IPS-20b (cell line): Measurements from ENCODE around the gene FAM161A.
A peak's percentile ranks its signal among the peaks of the same experiment; 100 is the strongest.
"Not testable (repeated sequence)": the region's sequence is repeated elsewhere in the genome, so short reads cannot be mapped to it uniquely, and the experiment has no call there.

ENCODE experiments used
- H3K27ac ChIP-seq: one replicate; pipeline ENCODE4 v1.5.1; 2013; ENCODE audit warnings: low read length
- H3K27me3 ChIP-seq: 2 replicates; pipeline ENCODE4 v1.6.1; 2013; ENCODE audit warnings: mild to moderate bottlenecking, low read length, inconsistent platforms; ENCODE audit not compliant: insufficient read depth
- H3K36me3 ChIP-seq: 2 replicates; pipeline ENCODE4 v1.6.1; 2013; ENCODE audit warnings: low read depth, mild to moderate bottlenecking, inconsistent platforms, low read length, moderate library complexity; ENCODE audit not compliant: insufficient read depth
- H3K4me1 ChIP-seq: 2 replicates; pipeline ENCODE4 v1.6.1; 2013; ENCODE audit warnings: mild to moderate bottlenecking, control low read depth, inconsistent platforms, low read length, moderate library complexity; ENCODE audit not compliant: insufficient read depth
- H3K4me3 ChIP-seq: 2 replicates; pipeline ENCODE4 v1.5.1; 2013; ENCODE audit warnings: mild to moderate bottlenecking, low read length, inconsistent platforms
- H3K9ac ChIP-seq: 2 replicates; pipeline ENCODE4 v1.6.1; 2013; ENCODE audit warnings: low read depth, mild to moderate bottlenecking, inconsistent platforms, low read length, moderate library complexity
- H3K9me3 ChIP-seq: 2 replicates; pipeline ENCODE4 v1.6.1; 2013; ENCODE audit warnings: mild to moderate bottlenecking, low read depth, low read length, inconsistent platforms; ENCODE audit not compliant: insufficient read depth

The FAM161A gene

DNA sequence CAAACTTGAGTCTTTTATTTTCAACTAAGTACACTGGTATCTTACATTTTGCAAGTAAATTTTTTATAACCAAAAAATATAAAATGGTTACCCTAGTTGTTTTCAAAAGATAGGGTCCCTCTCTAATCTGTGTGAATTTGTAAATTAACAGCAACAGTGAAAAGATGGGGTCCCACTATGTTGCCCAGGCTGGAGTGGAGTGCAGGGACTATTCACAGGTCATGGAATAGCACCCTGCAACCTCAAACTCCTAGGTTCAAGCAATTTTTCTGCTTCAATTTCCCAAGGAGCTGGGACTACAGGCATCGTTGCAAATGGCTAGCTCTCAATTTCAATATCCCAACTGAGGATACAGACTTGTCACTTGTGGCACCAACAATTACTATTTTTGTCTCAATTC, 22.5 kb upstream of the FAM161A start:
- Histone ChIP-seq H3K27ac (no peak overlapping the region), H3K4me3 (no peak overlapping the region), H3K36me3 (peaks cover 100% of the 10 kb centered on the region), H3K9me3 (no peaks in the 10 kb centered on the region), H3K4me1 (no peaks in the 10 kb centered on the region), H3K27me3 (no peaks in the 10 kb centered on the region), H3K9ac (no peak overlapping the region)

DNA sequence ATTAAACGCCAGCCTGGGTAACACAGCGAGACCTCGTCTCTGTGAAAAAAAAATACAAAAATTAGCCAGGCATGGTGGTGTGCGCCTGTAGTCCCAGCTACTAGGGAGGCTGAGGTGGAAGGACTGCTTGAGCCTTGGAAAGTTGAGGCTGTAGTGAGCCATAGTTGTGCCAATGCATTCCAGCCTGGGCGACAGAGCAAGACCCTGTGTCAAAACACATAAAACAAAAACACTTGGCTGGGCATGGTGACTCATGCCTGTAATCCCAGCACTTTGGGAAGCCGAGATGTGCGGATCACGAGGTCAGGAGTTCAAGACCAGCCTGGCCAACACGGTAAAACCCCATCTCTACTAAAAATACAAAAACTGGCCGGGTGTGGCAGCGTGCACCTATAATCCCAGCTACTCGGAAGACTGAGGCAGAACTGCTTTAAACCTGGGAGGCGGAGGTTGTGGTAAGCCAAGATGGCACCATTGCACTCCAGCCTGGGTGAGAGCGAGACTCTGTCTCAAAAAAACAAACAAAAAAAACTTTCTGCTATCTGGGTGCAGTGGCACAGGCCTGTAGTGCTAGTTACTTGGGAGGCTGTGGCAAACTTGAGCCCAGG, 12.7 kb upstream of the FAM161A start:
- H3K4me3 ChIP-seq, H3K4me1 ChIP-seq, H3K27ac ChIP-seq, H3K9ac ChIP-seq, H3K27me3 ChIP-seq, H3K9me3 ChIP-seq: not testable (repeated sequence)
- peaks cover 72% of the 10 kb centered on the region for H3K36me3 ChIP-seq

DNA sequence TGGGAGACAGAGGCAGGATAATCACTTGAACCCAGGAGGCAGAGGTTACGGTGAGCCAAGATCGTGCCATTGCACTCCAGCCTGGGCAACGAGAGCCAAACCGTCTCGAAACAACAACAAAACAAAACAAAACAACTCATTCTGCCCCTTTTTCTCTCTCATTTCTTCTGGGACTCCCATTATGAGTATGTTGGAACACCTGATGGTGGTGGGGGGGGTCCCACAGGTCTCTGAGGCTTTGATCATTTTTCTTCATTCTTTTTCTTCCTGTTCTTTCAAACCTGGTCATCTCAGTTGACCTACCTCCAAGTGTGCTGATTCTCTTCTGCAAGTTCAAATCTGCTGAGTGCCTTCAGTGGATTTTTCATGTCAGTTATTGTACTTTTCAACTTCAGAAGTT, 8.2 kb upstream of the FAM161A start:
- Histone ChIP-seq H3K27me3 (no peaks in the 10 kb centered on the region), H3K4me3 (no peak overlapping the region), H3K27ac (no peak overlapping the region), H3K9me3 (no peaks in the 10 kb centered on the region), H3K4me1 (no peaks in the 10 kb centered on the region), H3K9ac (no peak overlapping the region), H3K36me3 (peaks cover 29% of the 10 kb centered on the region)

DNA sequence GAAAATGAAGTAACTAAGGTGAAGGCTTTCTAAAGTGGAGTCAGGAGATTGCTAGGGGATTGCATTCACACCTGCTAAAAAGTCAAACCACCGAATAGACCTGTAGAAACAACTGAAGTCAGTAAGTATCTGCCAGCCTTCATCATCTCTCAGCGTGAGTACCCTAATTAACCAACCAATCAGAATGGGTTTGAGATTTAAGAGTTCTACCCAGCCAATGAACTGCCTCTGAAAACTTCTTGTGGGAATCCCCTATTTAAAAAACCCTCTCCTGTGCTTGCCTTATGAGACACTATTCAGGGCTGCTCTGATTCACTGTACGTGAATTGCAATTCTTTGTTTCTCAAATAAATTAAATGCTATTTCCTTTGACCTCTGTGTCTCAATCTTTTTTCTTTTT, 3.4 kb upstream of the FAM161A start:
- Histone ChIP-seq H3K36me3 (no peaks in the 10 kb centered on the region), H3K9ac (no peak overlapping the region)

DNA sequence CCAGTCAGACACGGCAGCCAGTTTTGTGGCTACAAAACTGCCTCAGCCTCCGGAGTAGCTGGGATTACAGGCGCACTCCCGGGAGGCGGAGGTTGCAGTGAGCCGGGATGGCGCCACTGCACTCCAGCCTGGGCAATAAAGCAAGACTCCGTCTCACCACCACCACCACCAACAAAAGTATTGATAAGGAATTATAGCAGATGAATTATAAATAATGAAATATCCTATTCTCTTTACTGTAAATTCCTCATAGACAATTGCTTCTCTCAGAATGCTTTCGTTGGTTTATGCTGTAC, 1.4 kb upstream of the FAM161A start:
- Histone ChIP-seq H3K27me3 (no peaks in the 10 kb centered on the region), H3K4me3 (peak overlapping the region; percentile 98), H3K9me3 (no peaks in the 10 kb centered on the region), H3K27ac (peak overlapping the region; percentile 37), H3K4me1 (no peaks in the 10 kb centered on the region), H3K9ac (peak overlapping the region; percentile 83), H3K36me3 (no peaks in the 10 kb centered on the region)

More for the DNA sequence above, 3.4 kb upstream of the FAM161A start:
- Histone ChIP-seq H3K9me3 (no peaks in the 10 kb centered on the region), H3K27me3 (no peaks in the 10 kb centered on the region), H3K4me3 (no peak overlapping the region), H3K27ac (no peak overlapping the region), H3K4me1 (no peaks in the 10 kb centered on the region)

DNA sequence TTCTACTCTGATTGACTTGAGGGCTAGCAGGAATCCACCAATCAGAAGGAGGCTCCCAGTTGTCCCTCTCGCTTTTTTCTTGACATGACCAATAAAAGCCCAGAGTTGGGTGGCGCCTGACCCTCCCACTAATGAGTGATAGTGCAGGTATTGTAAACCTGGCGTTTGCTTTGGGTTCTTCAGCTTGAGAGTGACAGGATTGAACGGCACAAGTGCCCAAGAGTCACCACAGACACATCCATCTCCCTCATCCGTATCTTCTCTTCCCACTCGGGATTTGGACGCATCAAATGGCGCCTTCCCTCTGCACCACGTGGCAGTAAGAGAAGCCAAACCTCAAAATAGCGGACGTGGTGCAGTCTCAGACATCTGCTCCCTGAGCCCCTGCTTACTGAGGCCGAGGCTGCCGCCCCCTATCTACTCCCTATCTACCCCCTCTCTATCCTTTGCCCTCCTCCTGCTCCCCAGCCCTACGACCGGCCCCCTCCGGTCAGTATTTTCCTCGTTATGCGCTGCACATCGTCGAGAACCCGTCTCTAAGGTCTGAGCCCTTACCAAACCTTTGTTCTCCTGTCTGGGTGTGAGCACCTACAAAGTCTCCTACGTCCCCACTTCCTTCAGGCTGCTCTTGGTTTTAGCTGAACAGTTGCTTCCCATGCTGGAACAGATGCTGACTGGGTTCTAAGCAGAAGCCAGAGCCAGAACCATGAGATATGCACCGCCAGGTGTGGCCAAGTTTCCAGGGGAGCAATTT, 881 bp upstream of the FAM161A start:
- Histone ChIP-seq H3K4me3 (peak overlapping the region; percentile 98), H3K4me1 (no peaks in the 10 kb centered on the region), H3K9me3 (no peaks in the 10 kb centered on the region), H3K27me3 (no peaks in the 10 kb centered on the region), H3K36me3 (no peaks in the 10 kb centered on the region), H3K27ac (peak overlapping the region; percentile 37), H3K9ac (peak overlapping the region; percentile 83)

DNA sequence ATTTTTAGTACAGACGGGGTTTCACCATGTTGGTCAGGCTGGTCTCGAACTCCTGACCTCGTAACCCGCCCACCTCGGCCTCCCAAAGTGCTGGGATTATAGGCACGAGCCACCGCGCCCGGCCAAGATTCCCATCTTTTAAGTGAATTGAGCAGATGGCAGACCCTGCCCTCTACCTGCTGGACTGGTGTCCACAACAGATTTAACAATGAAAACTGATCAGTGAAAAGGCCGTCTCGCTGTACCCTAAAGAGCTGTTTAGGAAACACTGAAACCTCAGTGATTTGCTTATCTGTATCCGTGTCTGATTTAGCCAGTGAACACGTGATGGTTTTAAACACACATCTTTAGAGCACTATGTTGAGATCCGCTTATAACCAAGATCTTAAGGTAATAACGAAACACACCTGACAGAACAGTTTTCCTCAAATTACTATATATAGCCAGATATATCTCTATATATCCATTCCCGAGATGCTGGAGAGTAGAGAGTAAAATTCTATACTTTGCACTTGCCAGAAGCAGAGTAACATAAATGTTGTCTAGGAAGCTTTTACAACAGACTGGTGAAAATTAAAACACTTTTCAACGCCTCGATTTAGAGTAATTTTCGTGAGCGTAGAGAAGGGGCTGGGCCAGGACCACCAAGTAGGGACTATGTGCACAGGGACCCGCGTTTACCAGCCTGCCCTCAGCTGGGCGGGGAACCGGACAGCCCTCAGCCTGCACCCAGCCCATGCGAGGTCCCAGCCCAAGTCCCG, 594 bp downstream of the FAM161A start:
- H3K36me3 ChIP-seq, result no peaks in the 10 kb centered on the region
- peak overlapping the region; percentile 87; the same call in 1 of the 2 replicates for H3K9ac ChIP-seq
- no peaks in the 10 kb centered on the region for H3K27me3 ChIP-seq
- no peaks in the 10 kb centered on the region for H3K9me3 ChIP-seq
- H3K4me3 ChIP-seq, result peak overlapping the region; percentile 98
- H3K4me1 ChIP-seq, result no peaks in the 10 kb centered on the region
- peak overlapping the region; percentile 77 for H3K27ac ChIP-seq

DNA sequence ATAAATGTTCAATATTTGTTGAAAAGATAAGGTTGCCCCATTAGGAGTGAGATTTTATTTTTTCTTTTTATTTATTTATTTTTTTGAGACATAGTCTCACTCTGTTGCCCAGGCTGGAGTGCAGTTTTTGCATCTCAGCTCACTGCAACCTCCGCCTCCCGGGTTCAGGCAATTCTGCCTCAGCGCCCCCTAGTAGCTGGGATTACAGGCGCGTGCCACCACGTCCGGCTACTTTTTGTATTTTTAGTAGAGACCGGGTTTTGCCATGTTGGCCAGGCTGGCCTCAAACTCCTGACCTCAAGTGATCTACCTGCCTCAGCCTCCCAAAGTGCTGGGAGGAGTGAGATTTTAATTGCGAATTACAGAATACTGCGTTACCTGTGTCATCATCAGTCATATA, 2.6 kb downstream of the FAM161A start:
- not testable (repeated sequence) for H3K4me1 ChIP-seq, H3K9me3 ChIP-seq, H3K4me3 ChIP-seq, H3K9ac ChIP-seq, H3K27me3 ChIP-seq, H3K36me3 ChIP-seq, H3K27ac ChIP-seq

DNA sequence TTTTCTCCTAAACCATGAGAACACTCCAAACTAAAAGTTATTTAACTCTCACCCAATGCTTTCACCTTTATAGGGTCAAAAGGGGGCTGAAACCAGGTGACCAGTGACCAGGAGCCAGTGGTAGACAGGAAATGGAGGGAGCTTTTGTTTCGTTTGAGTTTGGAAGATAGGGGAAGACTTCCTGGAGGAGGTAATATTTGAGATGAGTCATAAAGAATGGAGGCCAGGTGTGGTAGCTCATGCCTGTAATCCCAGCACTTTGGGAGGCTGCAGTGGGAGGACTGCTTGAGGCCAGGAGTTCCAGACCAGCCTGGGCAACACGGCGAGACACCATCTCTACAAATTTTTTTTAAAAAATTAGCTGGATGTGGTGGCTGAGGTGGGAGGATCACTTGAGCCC, 8.5 kb downstream of the FAM161A start:
- peaks cover 23% of the 10 kb centered on the region for H3K36me3 ChIP-seq
- H3K4me3 ChIP-seq, result no peak overlapping the region
- no peaks in the 10 kb centered on the region for H3K27me3 ChIP-seq
- no peak overlapping the region for H3K27ac ChIP-seq
- H3K4me1 ChIP-seq, result no peaks in the 10 kb centered on the region
- H3K9ac ChIP-seq, result no peak overlapping the region
- no peaks in the 10 kb centered on the region for H3K9me3 ChIP-seq

DNA sequence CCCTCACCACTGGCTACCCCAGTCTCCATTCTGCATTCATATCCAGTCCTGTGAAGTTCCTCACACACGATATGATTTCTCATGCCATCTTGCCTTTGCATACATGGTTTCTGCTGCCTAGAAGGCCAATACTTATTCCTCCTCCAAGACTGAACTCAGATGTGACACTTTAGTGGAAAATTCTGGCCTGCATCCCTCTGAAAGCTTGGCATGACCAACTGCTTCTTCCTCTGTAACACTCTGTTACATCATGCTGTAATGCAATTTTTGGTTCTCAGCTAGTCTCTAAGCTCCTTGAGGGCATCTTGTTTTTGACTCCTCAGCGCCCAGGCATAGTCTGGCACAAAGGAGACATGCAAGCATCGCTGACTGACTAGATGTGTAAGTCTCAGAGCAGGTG, 12.6 kb downstream of the FAM161A start:
- Histone ChIP-seq H3K27ac (no peak overlapping the region), H3K27me3 (no peaks in the 10 kb centered on the region), H3K9ac (no peak overlapping the region), H3K36me3 (peaks cover 35% of the 10 kb centered on the region), H3K4me3 (no peak overlapping the region), H3K9me3 (no peaks in the 10 kb centered on the region), H3K4me1 (no peaks in the 10 kb centered on the region)

DNA sequence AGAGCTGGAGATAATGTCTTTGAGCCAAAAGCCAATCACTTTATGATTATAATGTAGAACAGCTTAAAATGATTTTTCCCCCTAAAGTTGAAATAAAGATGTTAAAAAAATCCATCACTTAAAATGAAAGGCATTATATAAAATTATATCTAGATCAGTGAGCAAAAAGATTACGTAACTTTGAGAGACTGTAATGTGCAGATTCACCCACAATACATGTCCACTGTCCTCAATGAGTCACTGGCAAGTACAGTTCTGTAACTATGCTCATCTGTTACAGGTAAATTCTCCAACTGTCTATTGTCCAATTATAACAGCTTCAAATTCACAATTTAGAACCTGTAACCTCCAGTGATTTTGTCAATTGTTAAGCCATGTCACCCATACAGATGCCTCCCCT, 19.0 kb downstream of the FAM161A start:
- Histone ChIP-seq H3K27me3 (no peaks in the 10 kb centered on the region), H3K9ac (no peak overlapping the region), H3K27ac (no peak overlapping the region), H3K4me3 (no peak overlapping the region), H3K9me3 (no peaks in the 10 kb centered on the region), H3K4me1 (no peaks in the 10 kb centered on the region), H3K36me3 (peaks cover 41% of the 10 kb centered on the region)

DNA sequence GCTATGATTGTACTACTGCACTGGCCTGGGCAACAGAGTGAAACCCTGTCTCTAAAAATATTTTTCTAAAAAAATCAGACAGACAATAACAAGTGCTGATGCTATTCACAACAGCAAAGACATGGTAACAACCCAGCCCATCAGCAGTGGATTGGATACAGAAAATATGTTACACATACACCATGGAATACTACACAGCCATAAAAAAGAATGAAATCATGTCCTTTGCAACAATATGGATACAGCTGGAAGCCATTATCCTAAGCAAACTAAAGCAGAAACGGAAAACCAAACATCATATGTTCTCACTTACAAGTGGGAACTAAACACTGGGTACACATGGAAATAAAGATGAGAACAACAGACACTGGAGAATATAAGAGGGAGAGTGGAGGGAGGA, 19.9 kb downstream of the FAM161A start:
- no peak overlapping the region for H3K27ac ChIP-seq
- no peak overlapping the region for H3K9ac ChIP-seq
- H3K4me1 ChIP-seq, result no peaks in the 10 kb centered on the region
- H3K27me3 ChIP-seq, result no peaks in the 10 kb centered on the region
- H3K36me3 ChIP-seq, result peaks cover 34% of the 10 kb centered on the region
- no peak overlapping the region for H3K4me3 ChIP-seq
- H3K9me3 ChIP-seq, result no peaks in the 10 kb centered on the region
